OCI-M2 (cell line): ENCODE data around the gene AMER3.

Experiments
- DNase-seq: peaks from one replicate; lab custom pipeline; 2025; ENCODE audit not compliant: unreplicated experiment; lab: John Stamatoyannopoulos, UW

Gene AMER3

DNA sequence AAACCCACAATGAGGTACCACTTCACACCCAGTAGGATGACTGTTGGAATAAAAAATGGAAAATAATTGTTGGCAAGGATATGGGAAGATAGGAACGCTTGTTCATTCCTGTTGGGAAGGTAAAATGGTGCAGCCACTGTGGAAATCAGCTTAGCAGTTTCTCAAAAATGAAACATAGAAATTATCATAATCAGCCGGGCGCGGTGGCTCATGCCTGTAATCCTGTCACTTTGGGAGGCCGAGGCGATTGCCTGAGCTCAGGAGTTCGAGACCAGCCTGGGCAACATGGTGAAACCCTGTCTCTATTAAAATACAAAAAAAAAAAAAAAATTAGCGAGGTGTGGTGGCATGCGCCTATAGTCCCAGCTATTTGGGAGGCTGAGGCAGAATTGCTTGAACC is 23.4 kb downstream of the AMER3 start:
- no peak for DNase-seq

DNA sequence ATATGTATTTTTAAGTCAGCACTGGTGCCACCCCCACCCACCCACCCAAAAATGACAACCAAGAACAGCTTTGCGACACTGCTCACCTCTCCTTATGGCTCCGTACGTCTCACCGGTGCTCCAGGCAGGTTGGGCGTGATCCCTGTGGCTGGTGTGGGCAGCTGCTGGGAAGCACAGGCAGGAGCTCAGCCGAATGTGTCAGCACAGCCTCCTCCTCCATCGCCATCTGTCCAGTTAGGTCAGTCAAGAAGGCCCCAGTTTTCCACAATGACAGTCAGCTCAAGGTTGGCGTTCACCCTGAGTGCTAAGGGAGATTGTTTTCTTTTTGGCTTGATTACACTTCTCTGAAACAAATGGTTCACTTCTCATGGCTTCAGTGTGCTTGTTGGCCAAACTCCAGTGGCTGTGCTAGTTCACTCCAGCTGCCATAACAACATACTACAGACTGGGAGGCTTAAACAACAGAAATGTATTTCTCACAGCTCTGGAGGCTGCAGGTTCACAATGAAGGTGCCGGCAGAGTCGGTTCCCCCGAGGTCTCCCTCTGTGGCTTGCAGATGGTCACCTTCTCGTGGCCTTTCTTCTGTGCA is 30.2 kb downstream of the AMER3 start:
- DNase-seq, result no peak

DNA sequence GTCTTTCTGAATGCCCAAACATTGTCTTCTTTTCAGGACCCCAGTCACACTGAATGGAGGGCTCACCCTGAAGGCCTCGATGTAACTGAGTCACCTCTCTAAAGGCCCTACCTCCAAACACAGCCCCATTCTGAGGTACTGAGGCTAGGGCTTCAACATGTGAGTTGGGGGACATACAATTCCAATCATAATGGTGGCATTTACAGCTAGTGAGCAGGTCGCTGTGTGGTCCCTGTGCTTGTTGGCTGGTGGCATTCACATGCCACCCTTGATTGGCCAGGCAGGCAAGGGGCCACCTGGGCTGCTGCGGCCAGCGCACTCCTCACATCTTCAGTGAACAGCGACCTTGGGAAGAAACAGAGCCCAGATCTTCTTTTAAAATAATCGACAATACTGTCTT is 30.7 kb downstream of the AMER3 start:
- DNase-seq, result no peak

DNA sequence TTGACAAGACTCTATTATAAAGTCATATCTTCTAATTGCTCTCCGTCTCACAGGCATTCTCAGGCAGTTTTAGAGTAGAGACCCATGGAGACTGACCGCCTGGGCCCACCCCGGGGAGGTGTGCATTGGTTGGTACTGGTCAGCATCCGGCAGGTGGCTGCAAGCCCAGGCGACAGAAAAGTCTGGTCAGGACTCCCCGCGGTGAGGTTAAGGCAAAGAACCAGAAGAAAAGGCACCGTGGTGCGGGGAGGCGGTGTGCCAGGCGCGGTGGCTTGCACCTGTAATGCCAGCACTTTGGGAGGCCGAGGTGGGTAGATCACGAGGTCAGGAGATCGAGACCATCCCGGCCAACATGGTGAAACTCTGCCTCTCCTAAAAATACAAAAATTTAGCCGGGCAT is 32.5 kb downstream of the AMER3 start:
- DNase-seq, result no peak

DNA sequence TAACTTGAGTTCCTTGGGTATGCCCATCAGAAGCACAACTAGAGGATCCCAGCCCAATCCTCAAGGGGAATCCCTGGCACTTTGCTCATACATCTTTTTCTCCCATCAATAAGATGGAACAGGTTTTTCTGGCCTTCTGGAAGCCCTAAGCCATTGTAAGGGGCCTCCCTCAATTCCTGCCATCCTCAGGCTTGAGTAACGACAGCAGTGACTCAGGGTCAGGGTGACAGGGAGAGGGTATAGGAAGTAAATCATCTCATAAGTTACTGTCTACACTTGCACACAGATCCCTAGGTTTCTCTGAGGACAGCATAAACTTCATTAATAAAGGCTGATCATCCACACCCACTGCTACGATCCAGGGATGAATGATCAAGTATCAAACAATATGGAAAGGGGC is 35.0 kb downstream of the AMER3 start:
- DNase-seq, result no peak

DNA sequence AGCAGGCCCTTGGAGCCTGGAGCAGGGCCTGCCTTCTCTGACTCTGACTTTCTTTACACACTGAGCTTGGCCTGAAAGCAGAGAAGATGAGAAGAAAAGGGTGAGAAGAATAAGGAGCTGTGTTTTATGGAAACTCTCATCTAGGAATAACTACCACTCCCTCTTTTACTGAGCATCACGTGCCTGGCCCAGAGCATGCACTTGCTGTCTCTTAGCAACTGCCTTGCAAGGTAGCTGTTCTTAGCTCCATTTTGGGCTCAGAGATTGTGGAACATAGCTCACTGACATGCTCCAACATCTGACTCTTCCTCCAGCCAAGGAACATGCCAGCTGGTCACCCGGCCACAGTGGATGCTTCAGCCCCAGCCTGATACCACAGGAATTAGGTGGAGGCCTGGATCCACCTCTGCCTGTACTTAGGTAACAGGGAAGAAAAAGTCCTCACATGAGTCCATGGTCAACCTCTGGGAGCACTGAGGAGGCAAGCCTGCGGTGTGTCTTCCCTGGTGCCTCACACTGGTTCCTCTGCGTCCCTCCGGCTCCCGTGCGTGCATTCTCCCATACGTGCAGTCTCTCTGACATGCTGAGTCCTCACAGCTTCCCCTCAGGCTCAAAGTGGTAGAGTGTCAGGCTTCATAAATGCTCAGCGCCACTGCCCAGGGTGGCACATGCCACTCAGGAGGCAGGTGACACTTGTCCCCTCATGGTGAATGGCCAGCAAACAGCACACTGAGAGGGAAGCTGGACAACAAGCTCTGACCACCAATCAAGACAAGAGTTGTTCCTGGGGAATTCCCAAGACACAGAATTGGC is 35.7 kb downstream of the AMER3 start:
- no peak for DNase-seq

DNA sequence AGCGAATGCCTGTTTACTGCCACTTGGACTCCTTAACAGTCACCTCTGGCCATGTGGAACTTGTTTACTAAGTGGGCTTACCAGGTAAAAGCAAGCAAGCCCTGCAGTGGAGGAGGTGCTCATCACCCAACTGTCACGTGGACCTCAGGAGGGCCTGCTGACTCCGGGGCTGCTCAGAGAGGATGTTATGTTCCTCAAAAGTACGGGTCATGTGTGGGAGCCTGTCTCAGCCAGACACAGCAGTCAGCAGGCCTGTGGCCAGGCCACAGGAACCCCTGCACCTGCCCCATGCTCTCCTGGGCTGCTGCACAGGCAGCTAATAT is 36.2 kb downstream of the AMER3 start:
- no peak for DNase-seq

DNA sequence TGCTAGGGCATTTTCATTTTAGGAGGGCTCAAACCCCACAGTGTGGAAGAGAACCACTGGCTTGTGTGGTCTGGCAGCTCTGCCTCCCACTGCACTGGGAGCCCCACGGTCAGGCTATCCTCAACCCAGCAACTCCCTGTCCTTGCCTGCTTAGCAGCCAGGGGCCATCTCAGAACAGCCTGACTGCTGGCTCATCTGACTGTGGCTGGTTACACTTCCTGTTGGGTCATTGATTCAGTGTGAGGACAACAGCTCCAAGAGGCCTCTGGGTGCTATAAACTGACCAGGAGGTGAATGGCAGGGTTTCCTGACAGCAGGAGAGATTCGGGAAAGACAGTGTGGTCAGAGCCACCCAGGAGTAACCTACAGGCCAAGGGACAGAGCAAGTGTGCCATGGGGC is 40.1 kb downstream of the AMER3 start:
- DNase-seq, result no peak

DNA sequence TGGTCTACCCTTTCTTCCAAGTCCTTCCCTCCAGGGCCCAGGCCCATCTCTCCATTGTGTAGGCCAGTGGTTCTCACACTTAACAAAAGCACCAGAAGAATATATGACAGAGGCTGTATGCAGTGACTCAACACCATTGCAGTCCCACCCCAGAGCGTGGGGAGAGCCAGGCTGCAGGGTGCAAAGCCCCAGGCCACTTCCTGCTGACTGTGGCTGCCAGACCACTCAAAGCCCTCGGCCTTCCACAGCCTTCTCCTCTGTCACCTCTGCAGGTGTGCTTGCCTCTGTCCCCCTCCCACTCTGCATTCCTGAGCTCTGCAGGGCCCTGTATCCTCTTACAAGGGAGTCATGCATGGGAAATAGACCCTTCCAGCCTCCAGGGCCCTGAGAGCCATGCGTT is 41.0 kb downstream of the AMER3 start:
- no peak for DNase-seq

DNA sequence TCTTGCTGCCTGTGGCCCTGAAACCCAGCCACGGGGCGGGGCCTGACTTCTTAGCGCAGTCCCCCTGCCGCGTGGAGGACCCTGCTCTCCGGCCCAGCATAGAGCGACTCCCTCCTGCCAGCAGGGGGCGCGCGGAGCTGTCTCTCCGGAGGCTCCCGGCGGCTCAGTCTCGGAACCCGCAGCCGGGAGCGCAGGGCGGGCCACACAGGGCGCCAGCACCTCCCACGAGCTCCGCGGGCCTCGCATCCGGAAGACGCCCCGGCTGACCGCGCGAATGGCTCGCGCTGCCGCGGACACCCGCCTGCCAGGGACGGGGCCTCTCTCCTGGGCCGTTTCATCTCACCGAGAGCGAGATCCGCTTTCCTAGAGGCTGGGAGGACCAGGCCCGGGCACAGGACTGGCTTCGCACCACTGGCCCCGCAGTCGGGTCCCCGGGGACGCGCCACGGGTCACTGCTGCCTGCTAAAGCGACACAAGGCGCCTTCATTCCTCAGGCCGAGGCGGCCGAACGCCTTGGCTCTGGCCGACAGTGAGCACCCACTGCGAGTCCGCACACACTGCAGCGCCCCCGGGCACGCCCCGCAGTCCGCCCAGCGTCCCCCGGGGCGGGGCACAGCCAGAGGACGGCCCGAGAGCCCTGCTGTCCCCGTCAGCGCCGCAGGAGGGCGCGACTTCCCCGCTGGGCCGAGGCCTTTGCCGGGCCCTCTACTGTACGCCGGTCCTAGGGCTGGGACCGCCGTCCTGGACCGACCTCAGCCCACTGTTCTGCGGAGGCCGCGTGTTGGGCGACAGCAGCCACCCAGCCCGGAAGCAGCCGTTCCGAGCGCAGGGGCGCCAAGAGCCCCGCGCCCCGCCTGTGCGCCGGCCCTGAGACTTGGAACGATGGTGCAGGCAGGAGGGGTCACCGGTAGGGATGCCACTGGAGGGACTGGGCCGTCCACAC is 42.4 kb downstream of the AMER3 start:
- DNase-seq, result peak; percentile 25

DNA sequence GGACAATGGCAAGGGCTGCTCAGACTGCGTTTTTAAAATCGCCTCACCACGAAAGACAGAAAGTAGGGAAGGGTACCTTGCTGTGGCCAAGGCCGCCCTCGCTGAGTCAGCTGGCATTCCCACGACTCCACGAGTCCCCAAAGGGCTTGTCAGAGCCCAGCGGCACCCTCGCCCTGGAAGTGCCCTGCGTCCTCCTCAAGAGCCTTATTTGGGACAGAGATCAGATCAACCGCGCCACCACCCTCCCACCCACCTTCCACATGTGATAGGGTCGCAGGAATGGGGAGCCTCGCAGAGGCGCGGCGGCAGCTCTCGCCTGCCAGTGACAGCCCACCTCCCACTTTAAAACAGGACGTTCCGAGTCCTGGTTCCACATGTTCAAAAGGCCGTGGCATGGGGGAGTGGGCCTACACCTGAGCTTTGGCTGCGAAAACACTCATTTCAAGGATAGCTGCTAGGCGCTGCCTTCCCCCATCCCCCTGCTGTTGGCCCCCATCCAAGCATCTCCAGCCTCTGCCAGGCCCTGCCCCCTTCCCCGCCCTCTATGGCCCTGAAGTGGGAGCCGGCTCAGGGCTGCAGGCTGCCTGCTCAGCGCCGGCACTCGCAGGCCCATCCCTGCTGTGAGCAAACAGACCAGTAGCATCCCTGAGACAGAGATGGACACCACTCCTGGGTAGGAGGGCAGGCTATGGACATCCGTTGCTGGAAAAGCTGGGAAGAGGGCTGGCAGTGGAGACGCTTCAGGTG is 43.3 kb downstream of the AMER3 start:
- no peak for DNase-seq

DNA sequence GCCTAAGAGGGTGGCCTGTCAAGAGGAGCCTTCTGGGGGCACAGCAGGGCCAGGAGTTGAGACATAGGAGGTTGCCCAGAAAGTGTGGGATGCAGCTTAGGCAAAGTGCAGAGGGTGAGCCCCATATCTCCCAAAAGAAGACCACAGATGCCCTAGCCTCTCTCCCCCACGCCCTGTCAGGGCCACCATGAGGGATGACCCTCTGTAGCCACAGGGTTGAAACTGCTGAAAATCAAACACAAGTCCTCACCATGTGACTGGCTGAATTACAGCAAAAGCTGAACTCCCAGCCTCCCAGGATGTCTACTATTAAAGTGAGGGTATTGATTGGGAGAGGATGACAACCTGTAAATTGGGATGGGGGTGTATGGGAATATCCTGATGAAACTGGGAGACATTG is 44.0 kb downstream of the AMER3 start:
- no peak for DNase-seq

DNA sequence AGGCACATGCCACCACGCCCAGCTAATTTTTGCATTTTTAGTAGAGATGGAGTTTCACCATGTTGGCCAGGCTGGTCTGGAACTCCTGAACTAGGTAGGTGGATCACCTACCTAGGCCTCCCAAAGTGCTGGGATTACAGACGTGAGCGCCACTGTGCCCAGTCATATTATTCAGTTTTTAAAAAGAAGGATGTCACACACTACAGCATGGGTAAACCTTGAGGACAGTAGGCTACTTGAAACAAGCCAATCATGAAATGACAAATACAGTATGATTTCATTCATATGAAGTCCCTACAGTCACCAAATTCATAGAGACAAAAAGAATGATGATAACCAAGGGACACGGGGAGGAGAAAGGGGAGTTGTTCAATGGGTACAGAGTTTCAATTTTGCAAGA is 50.3 kb downstream of the AMER3 start:
- DNase-seq, result no peak

DNA sequence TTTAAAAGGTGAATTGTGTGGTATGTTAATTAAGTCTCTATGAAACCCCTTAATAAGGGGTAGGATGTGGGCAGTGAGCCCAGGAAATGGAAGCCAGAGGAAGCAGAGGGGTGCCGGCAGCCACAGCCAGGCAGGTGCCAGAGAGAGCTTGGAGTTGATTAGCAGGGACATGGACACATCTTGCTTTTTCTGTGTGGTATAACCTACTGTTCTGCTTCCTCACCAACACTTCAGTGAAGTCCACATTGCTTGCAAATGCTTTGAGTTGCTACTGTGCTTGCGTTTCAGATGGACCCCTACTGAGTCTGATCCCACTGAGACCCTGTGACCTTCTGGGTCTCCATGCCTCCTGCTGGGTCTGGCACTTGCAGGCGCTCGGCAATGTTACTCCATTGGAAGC is 51.0 kb downstream of the AMER3 start:
- DNase-seq, result no peak

DNA sequence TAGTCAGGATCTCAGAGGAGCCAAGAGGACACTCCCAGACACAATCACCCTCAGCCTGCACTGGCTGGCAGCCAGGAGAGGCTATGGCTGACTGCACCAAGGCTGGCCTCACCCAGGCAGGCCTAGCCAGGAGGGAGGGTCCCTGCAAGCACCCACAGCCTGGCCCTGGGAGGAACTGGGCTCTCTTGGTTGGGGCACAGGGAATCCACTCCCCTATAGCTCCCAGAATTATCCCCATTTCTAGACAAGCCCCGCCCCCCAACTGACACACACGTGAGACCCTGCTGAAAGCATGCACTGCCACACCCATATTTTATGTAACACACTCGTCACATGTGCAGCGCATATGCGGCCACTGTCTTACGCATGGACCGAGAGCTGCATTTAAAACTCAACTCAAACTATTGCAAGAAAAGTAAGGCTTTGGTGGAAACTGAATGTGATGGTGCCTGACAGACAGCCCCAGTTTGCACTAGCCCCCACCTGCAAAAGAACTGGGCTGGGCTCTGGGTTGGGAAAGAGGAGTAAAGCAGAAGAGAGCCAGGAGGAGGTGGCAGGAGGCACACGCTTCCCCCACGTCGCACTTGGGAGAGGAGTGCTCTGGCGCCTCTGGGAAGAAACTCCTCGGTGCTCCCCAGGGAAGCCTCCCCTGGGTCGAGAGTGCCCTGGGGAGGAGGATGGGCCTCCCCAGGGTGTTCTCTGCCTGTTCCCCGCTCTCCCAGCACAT is 52.5 kb downstream of the AMER3 start:
- no peak for DNase-seq

DNA sequence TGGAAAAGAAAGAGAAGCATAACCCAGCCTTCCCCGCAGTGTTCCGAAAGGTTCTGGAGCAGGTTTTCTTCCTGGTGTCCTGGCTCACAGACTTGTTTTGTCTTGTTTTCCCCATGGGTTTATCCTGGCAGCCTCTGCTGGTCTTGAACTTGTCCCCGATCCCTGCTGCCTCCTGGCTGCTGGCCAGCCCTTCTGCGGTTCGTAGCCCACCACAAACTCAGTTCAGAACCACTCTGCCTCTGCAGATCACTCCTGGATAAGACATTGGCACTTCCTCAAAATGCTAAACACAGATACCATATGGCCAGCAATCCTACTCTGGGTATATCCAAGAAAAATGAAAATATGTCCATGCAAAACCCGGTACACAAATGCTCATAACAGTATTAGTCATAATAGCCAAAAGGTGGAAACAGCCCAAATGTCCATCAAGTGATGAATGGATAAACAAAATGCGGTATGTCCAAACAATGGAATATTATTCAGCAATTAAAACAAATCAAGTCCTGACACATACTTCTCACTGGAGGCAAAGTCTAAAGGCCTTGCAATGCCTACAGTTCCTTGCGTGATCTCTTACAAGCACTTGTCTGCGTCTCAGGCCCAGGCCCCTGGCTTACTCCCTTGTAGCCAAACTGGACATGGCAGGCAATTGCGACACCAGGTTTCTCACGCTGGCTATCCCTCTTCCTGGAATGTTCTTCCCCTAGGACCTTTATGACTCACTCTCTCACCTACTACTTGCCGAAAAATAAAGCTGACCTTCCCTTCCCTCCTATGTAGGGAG is 53.3 kb downstream of the AMER3 start:
- DNase-seq, result no peak

DNA sequence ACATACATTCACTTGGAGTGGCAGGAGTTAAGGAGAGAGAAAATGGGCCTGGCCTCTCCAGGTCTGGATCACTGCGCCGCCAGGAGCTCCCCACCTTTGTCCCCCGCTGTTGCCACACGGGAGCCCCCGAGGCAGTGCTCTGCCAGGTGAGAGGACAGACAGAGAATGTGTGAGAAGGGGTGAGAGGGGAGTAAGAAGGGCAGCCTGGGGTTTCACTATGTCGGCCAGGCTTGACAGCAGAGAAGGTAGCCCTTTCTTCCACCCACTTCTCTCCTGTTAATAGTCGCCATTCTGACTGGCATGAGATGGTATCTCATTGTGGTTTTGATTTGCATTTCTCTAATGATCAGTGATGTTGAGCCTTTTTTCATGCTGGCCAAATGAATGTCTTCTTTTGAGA is 55.1 kb downstream of the AMER3 start:
- DNase-seq, result no peak

DNA sequence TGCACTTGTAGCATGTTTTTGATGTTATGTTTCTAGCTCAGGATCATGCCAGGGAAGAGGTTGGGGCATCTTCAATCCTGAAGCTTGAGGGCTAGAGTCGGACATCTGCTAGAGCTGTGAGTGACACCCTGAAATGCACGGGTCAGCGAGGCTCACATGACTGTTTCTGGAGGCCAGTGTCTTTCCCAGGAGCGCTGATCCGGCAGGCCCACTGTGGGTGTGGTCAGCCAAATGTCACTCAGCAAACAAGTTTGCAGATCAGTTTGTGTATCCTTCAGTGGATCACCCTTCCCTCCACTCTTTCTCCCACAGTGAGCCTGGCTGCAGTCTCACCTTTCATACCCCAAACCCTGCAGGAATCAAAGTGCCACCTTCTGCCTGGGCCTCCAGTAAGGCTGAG is 58.4 kb downstream of the AMER3 start:
- no peak for DNase-seq

DNA sequence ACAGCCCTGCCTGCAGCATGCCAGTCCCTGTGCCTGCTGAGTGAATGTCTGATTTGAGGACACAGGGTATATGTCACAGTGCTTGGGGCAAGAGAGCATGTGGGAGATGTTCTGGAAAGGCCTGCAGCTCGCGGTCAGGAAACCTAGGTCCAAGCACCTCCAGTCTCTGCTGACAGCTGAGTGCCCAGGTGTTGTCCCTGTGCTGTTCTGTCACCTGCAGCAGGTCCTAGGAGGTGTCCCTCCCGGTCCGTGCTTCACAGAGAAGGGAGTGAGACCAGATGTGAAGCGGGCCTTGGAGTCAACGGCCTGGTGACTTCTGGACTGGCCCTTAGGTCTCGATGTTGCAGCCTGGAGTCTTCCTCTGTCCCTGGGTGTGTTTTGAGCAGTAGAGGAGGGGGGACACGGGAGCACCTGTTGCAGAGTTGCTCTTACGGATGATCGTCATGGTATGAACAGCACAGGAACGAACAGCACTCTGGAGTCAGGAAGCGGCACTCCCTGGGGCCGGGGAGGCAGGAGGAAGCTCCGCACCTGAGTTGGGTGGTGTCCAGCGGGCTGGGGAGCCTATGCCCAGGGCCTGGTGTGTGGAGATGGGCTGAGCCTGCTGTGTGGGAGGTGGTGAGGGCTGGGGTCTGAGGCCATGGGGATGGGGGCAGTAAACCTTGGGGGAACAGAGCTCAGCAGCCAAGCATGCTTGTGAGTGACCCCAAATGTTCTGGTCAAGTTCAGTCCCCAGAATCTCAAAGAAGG is 59.8 kb downstream of the AMER3 start:
- no peak for DNase-seq
